ENCODE measurements around the gene EVC2.

EVC2 gene

DNA sequence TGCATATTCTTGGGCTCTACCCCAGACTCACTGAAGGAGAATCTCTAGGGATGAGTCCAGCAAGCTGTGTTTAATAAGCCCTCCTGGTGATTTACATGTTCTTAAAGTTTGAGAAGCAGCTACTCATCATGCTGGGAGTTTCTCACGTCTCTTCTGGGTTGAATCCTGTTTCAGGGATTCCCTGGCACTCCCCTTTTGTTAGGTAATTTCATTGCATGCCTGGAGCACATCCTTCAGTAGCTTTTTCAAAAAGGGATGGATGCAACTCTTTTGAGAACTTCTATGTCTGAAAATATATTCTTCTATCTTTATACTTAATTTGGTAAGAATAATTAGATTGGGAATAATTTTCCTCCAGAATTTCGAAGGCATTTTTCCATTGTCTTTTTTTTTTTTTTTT is 7.0 kb upstream of the EVC2 start:
- no peak for TF ChIP-seq JUND (IDR thresholded peaks at IDR 0.05; ENCODE audit: low read depth)
- DNase-seq (ENCODE audit: low read depth in 1 of 2, low spot score in 1 of 2): no peak
- in situ Hi-C loops (cut with HindIII; ENCODE audit: low pct_unique_long_range_greater_than_20kb, low sequenced_read_pairs): no loop called here

GRCh38 chr4:5713861-5714260 is 5.5 kb upstream of the EVC2 start:
- DNase-seq (ENCODE audit: low read depth in 1 of 2, low spot score in 1 of 2): no peak
- in situ Hi-C loops (cut with HindIII; ENCODE audit: low pct_unique_long_range_greater_than_20kb, low sequenced_read_pairs): no loop called here
- TF ChIP-seq JUND (IDR thresholded peaks at IDR 0.05; ENCODE audit: low read depth): no peak

DNA sequence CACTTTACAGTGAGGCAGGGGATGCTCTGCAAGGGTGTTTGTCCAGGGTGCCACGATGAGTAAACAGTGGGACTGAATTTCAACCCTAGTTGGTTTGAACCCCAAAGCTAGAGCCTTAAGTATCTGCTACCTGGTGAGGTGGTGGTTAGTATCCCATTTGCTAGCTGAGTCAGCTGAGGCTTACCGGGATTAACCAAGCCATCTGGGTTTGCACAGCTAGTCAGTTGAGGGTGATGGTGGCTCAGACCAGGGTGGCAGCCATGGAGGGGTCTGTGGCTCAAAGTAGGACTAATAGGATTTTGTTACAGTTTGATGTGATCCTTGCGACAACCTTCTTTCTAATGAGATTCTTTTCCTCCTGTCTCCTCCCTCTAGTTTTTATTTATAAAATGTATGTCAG is 4.6 kb upstream of the EVC2 start:
- DNase-seq (ENCODE audit: low read depth in 1 of 2, low spot score in 1 of 2): no peak

DNA sequence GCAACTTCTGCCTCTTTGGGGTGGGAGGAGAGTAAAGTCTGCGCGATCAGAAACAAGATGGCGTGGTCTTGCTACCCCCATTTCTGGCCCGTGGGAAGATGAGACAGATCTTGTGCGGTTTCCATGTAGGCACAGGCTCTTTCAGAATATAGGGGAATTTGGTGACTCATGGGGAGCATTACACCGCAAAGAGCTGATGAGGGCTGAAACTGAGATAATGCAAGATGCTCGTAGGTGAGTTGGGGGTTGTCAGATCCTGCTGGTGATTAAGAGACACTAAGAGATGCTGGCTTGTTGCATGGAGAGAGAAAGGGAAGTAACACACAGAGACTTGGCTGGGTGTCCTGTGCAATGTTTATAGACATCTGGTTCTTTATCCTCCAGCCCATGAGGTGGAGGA is 4.2 kb upstream of the EVC2 start:
- DNase-seq (ENCODE audit: low read depth in 1 of 2, low spot score in 1 of 2): no peak
- no peak for TF ChIP-seq JUND (IDR thresholded peaks at IDR 0.05; ENCODE audit: low read depth)
- in situ Hi-C loops (cut with HindIII; ENCODE audit: low pct_unique_long_range_greater_than_20kb, low sequenced_read_pairs): no loop called here

More for the DNA sequence above, 4.6 kb upstream of the EVC2 start:
- no peak for TF ChIP-seq JUND (IDR thresholded peaks at IDR 0.05; ENCODE audit: low read depth)
- in situ Hi-C loops (cut with HindIII; ENCODE audit: low pct_unique_long_range_greater_than_20kb, low sequenced_read_pairs): no loop called here

- DNase-seq (ENCODE audit: low read depth in 1 of 2, low spot score in 1 of 2): no peak
- no peak for TF ChIP-seq JUND (IDR thresholded peaks at IDR 0.05; ENCODE audit: low read depth)
- in situ Hi-C loops (cut with HindIII; ENCODE audit: low pct_unique_long_range_greater_than_20kb, low sequenced_read_pairs): no loop called here
These were observed 3.3 kb upstream of the EVC2 start for GRCh38 chr4:5711479-5712184.

DNA sequence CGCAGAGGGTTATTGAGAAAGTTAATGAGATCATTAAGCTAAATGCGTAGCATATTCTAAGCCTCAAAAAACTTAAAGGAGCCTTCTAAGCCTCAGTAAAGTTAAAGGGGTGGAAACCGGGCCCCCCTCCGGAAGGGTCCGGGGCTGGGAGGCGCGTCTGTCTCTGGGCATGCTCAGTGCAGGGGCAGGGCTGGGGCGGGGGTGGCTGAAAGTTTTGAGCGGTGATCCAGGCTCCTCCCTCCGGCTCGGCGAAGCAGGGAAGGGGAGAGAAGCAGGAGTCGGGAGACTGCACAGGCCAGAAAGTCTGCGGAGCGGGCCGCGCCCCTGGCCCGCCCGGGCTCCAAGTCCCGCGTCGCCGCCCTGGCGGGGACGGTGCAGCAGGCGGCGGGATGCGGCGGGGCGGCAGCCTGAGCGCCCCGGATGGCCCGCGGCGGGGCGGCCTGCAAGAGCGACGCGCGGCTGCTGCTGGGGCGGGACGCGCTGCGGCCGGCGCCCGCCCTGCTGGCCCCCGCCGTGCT is 2.7 kb upstream of the EVC2 start, which contains the start of gene EVC:
Gene EVC (plus strand): TSS at position 241 of the 518 bp plus-strand sequence. CDS start 180 bp downstream, at position 421.
- TF ChIP-seq JUND (IDR thresholded peaks at IDR 0.05; ENCODE audit: low read depth): no peak
- peak; percentile 60 to 81 for DNase-seq (ENCODE audit: low read depth in 1 of 2, low spot score in 1 of 2)
- in situ Hi-C loops (cut with HindIII; ENCODE audit: low pct_unique_long_range_greater_than_20kb, low sequenced_read_pairs): no loop called here

DNA sequence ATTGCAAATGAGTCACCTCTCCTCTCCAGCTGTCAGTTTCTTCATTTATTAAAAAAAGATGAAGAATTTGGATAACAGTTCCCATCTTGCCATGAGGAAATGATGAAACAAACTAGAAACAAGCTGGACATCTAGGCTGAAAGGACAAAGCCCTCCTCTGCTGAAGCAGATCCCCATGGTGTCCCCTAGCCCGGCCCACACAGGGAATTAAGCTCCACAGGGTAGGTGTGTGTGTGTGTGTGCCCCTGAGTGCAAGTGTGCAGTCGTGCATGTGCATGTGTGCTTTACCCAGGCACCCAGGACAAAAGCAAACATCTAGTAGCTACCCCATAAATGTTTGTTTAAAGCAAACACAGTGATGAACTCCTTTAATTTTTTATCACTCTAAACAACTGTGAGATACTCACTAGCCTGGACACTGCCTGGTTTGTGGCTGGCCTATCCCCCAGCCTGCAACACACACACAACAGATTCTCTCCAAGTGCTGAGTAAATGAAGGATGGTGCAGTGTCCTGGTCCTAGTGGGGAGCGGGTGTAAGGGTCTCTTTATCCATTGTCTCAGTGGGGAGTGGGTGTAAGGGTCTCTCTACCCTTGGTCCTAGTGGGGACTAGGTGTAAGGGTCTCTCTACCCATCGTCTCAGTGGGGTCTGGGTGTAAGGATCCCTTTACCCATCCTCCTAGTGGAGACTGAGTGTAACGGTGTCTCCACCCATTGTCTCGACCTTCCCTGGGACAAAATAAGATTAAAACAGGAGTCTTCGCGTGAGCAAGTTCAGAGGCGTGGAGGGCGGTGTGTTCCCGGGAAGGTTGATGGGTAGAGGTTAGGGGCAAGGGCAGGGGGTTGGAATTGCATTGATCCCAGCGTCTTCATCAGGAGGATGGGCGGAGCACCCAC is 2.0 kb upstream of the EVC2 start:
- in situ Hi-C loops (cut with HindIII; ENCODE audit: low pct_unique_long_range_greater_than_20kb, low sequenced_read_pairs): no loop called here
- no peak for TF ChIP-seq JUND (IDR thresholded peaks at IDR 0.05; ENCODE audit: low read depth)
- no peak for DNase-seq (ENCODE audit: low read depth in 1 of 2, low spot score in 1 of 2)

- no peak for TF ChIP-seq JUND (IDR thresholded peaks at IDR 0.05; ENCODE audit: low read depth)
- in situ Hi-C loops (cut with HindIII; ENCODE audit: low pct_unique_long_range_greater_than_20kb, low sequenced_read_pairs): no loop called here
- no peak for DNase-seq (ENCODE audit: low read depth in 1 of 2, low spot score in 1 of 2)
These were observed 832 bp upstream of the EVC2 start for GRCh38 chr4:5709207-5709575.

GRCh38 chr4:5707778-5708448 is 446 bp downstream of the EVC2 start:
- no peak for TF ChIP-seq JUND (IDR thresholded peaks at IDR 0.05; ENCODE audit: low read depth)
- in situ Hi-C loops (cut with HindIII; ENCODE audit: low pct_unique_long_range_greater_than_20kb, low sequenced_read_pairs): no loop called here
- no peak for DNase-seq (ENCODE audit: low read depth in 1 of 2, low spot score in 1 of 2)

GRCh38 chr4:5707366-5707765 is 993 bp downstream of the EVC2 start:
- in situ Hi-C loops (cut with HindIII; ENCODE audit: low pct_unique_long_range_greater_than_20kb, low sequenced_read_pairs): no loop called here
- DNase-seq (ENCODE audit: low read depth in 1 of 2, low spot score in 1 of 2): no peak
- no peak for TF ChIP-seq JUND (IDR thresholded peaks at IDR 0.05; ENCODE audit: low read depth)

GRCh38 chr4:5706486-5707290 is 1.7 kb downstream of the EVC2 start:
- in situ Hi-C loops (cut with HindIII; ENCODE audit: low pct_unique_long_range_greater_than_20kb, low sequenced_read_pairs): no loop called here
- no peak for TF ChIP-seq JUND (IDR thresholded peaks at IDR 0.05; ENCODE audit: low read depth)
- DNase-seq (ENCODE audit: low read depth in 1 of 2, low spot score in 1 of 2): no peak

All from T47D (cell line).